COR-L47 (cell line): ENCODE measurements around the gene ZNF518A.
A peak's percentile ranks its signal among the peaks of the same experiment; 100 is the strongest.

Experiments used
- DNase-seq: peaks from one replicate; lab custom pipeline; 2025; lab: John Stamatoyannopoulos, UW

Gene ZNF518A, protein sequence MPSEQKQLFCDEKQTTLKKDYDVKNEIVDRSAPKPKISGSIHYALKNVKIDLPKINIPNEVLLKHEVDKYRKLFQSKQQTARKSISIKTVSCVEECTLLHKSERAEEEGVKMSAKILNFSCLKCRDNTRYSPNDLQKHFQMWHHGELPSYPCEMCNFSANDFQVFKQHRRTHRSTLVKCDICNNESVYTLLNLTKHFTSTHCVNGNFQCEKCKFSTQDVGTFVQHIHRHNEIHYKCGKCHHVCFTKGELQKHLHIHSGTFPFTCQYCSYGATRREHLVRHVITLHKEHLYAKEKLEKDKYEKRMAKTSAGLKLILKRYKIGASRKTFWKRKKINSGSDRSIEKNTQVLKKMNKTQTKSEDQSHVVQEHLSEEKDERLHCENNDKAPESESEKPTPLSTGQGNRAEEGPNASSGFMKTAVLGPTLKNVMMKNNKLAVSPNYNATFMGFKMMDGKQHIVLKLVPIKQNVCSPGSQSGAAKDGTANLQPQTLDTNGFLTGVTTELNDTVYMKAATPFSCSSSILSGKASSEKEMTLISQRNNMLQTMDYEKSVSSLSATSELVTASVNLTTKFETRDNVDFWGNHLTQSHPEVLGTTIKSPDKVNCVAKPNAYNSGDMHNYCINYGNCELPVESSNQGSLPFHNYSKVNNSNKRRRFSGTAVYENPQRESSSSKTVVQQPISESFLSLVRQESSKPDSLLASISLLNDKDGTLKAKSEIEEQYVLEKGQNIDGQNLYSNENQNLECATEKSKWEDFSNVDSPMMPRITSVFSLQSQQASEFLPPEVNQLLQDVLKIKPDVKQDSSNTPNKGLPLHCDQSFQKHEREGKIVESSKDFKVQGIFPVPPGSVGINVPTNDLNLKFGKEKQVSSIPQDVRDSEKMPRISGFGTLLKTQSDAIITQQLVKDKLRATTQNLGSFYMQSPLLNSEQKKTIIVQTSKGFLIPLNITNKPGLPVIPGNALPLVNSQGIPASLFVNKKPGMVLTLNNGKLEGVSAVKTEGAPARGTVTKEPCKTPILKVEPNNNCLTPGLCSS (N-terminal part only)

DNA sequence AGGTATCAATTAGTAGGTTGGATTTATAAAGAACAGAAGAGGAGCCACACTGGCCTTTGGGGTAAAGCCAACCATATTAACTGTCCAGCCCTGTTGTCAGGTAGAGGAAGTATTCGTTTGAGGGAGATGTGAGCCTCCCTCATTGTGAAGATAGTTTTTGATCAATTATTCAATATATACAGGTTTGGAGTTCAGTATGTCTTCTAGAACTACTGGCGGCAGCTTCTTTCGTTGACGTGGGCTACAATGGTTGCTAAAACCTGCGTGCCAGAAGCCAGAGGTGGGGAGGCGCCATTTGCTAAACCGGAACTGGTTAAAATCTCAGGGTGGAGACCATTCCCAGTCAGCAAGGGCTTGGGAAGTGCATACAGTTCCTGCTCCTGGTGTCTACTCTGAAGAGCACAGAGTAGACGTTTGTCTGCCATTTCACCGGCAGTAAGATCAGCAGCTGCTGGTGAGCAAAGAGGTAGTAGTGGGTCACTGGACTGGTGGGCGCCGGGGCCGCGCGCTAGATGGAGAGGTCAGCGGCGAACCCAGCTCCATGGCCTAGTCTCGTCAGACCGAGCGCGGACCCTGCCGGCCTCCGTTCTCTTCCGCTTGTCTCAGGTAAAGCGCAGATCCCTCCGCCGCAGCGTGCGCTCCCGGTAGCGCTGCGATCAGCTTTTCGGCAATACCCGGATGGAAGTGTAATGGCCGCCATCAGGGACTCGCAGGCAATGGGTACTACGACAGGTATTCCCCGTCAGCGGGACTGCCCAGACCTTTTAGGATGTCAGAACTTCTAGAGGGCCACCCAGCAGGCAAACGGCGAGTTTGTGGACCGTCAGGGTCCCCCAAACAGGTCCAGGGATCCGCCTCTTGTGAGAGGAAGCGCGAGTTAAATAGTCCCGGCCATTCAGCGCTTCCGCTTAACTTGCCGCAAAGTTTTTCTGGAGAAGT is at the start of gene ZNF518A:
ZNF518A (plus strand) TSS at position 911 of the 939 bp plus-strand sequence. CDS start 26,026 bp downstream, outside the sequence.
- peak; percentile 87 for DNase-seq

DNA sequence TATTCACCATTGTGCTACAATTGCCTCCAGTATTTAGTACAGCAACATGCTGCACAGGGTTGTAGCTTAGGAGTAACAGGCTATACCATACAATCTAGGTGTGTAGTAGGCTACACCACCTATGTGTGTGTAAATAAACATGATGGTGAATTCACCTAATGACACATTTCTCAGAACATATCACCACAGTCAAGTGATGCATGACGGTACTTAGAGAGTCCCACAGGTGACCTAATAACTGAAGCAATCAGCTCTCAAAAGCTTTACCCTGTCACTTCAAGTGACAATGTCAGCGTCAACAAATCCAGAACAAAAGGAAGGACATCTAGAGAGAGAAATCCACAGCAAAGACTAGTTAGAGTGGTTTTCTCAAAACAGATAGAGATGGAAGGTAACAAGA is 47.9 kb upstream of the ZNF518A start:
- no peak for DNase-seq

DNA sequence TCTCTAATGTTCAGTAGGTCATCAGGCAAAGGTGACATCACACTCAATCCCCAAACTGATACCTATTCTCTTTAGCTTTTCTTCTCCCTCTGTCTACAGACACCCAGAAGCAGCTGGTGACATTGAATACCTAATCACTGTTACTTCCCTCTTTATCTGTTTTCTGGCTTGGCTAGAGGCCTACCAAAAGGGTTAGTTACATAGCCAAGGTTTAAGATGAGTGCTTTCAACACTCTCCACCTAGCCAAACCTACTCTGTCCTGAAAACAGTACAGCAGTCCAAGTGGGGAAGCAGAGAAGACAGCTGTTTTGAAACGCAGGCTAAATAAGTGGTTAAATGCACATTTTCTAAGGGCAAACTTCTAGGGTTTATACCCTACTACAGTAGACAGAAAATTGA is 47.3 kb upstream of the ZNF518A start:
- DNase-seq: no peak

DNA sequence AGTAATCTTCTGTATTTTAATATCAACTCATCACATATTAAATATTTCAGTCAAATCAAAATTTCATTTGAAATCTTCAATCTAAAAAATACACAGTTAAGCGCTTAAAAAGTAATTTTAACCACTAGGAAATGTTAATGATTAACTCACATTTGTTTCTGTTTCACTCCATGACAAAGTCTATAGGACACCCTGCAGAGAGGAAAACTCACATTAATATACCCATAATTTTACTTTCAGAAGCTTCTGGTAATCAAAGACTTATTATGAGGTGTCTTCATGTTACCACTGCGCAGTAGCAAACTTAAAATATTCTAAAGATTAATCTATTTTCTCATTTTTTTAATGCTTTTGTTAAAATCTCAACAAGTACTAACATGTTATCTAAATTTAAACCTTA is 41.0 kb upstream of the ZNF518A start:
- no peak for DNase-seq

DNA sequence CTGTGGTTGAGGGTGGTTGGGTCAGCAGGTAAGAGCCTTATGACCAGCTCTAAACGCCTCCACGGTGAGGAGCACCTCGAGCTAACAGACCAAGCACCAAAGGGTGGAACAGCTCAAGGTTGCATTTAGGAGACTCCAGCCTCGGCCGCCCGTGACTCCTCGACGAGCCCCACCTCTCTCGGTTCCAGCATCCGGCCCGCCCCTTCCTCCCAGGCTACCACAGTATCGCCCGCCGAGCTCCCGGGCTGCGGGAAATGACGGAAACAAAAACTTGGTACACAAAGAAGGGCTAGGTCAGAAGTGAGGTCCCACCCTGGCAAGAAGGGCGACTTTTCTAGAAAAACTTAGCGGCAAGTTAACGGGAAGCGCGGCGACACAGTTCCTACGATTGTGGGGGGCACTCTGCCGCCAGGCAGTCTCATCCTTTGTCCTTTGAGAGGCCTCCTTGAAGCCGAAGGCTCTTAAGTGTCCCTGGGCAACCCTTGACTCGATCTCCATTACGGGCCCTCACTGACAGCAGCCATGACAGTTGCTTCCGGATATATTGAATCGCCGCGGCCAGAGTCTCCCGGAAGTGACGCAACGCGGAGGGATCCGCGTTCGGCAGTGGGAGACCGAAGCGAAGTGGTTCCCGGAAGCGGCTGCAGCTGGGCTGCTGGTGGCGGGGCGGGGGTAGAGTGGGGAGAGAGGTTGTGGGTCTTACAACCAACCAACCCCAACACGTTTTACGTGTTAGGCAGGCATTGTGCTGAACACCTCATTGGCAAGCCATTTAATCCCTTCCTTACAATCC is 40.2 kb upstream of the ZNF518A start:
- DNase-seq: peak; percentile 83

DNA sequence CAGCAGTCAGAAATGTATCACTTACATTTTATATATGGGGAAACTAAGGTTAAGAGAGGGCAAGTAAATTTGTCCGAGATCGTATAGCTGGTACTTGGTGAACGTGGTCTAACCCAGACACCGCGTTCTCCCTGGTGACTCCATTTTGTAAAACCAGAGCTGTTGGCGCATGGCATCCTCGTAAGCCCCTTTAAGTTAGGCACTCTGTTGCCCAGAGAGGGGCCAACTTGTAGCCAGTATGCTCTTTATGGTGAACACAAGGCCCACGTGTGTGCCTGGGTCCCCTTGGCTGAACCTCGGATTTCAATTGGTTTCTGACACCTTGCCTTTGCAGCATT is 39.7 kb upstream of the ZNF518A start:
- no peak for DNase-seq

DNA sequence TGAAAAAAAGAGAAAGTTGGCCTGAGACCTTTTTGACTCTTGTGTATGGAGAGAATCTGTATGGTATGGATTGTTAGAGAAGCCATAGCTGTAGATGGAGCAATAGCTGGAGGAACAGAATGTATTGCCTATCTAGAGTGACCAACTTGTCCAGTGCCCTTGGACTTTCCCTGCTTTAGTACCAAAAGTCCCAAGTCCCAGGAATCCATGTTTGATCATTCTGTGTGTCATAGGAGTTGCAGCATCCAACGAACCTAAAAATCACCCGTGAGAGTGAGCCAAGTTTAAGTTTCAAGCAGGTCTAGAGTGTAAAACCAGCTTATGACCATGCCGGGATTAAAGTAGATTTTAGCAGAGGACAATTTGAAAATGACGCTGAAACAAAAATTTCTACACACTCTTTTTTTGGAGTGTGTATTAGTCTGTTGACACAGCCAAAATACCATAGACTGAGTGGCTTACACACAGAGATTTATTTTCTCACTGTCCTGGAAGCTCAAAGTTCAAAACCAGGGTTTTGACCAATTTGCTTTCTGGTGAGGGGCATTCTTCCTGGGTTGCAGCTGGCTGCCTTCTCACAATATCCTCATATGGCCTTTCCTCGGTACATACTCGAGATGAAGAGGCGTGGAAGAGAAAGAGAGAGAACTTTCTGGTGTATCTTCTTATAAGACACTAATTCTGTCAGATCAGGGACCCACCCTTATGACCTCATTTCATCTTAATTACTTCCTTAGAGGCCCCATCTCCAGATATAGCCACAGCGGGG is 36.9 kb upstream of the ZNF518A start:
- no peak for DNase-seq

DNA sequence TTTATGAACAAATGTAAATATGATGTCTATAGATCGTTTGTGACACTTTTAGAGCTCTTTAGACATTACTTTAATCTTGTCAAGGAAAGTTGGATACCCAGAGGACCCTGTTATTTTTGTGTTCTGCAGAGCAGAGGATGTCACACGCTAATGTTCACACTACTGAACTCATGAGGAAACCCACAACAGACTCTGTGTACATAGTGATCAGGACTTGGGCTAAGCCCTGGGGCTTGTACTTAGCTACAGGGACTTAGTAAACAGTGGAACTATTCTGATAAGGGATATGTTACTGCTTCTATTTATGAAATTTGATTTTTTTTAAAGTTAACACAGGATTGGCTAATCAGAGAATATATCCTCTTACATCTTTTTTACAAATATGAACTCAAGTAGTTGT is 36.1 kb upstream of the ZNF518A start:
- DNase-seq: no peak

DNA sequence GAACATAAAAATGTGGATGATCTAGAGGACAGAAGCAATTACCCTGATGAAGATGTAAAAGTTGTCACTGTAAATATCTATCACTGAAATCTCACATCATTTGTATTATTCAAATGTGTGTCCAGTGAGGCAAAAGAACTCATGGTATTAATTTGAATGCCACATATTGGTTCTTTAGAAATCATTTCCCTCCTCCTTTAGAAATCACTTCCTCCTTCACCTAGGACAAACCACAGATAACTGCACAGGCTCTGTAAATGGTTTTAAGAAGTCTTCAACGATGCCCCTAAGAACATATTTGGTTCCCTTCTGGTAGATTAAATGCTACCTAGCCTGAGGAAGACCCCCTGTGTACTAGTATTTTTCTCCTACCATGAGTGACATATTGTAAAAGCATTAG is 33.1 kb upstream of the ZNF518A start:
- DNase-seq: no peak

DNA sequence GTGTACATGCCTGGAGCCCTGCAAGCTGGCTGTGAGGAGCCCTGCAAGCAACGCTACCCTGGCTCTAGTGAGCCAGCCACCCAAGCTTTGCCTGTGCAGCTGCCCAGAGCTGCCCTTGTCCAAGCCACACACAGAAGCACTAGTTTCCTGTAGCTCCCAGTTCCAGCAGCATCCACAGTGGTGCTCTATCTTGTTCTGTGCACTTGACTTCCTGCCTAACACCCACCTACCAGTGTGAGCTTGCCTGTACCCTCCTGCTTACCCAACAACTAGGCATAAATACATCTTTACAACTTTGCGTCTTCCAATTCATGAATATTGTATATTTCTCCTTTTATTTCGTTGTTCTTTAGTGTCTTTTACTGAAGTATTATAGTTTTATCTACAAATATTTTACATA is 32.2 kb upstream of the ZNF518A start:
- DNase-seq: no peak

DNA sequence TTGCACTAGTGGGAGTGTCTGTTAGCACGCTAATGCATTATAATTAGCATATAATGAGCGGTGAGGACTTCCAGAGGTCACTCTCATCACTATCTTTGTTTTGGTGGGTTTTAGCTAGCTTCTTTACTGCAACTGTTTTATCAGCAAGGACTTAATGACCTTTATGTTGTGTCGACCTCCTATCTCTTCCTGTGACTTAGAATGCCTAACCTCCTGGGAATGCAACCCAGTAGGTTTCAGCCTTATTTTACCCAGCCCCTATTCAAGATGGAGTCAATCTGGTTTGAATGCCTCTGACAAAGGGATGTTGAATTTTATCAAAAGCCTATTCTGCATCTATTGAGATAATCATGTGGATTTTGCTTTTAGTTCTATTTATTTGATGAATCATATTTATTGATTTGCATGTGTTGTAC is 22.5 kb upstream of the ZNF518A start:
- no peak for DNase-seq

DNA sequence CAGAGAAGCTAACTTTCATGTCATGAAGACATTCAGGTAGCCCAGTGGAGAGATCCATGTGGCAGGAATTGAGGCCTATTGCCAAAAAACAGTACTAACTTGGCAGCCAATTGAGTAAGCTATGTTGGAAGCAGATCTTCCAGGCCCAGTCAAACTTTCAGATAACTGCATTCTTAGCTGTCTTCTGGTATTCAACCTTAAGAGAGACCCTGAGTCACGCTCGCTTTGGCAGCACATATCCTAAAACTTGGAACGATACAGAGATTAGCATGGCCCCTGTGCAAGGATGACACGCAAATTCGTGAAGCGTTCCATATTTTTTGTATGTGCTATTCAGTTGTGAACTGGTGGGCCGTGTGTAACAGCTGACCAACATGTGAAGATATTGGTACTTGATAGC is 17.6 kb upstream of the ZNF518A start:
- DNase-seq: no peak

DNA sequence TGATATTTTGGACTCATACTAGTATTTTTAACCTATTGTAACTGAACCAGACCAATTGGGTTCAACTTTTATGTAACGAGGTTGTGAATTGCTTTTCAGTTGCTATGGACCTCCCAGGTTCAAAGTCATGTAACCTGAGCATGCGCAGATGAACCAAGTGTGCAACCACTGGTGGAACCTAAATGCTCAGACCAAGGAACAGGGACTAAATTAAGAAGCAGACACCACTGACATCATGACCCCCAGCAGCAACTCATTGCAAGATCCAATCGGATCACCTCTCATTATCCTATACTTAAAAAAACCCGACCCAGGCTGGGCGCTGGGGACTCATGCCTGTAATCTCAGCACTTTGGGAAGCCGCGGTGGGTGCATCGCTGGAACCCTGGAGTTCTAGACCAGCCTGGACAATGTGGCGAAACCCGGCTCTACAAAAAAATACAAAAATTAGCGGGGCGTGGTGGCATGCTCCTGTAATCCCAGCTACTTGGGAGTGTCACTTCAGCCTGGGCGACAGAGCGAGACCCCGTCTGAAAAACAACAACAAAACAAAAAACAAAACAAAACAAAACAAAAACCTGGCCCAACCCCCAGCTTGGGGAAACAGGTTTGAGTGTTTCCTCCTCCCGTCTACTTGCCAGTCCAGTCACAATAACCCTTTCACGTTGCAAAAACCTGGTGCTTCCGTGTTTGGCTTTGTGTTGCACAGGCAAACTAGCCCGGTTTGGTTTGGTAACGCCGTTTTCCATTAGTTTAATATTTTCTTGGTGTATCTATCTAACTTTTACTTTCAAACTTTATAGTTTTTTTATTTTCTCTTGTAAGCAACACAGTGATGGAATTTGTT is 11.3 kb upstream of the ZNF518A start:
- no peak for DNase-seq

DNA sequence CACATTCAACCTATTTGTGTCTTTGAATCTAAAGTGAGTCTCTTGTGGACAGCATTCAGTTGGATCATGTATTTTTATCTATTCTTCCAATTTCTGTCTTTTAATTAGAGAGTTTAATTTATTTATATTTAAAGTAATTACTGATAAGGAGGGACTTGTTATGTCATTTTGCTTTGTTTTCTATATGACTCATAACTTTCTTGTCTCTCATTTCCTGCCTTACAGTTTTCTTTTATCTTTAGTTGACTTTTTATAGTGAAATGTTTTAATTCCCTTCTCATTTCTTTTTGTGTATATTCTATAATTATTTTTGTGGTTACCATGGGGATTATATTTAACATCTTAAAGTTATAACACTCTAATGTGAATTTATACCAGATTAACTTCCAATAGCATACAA is 7.3 kb upstream of the ZNF518A start:
- DNase-seq: no peak

DNA sequence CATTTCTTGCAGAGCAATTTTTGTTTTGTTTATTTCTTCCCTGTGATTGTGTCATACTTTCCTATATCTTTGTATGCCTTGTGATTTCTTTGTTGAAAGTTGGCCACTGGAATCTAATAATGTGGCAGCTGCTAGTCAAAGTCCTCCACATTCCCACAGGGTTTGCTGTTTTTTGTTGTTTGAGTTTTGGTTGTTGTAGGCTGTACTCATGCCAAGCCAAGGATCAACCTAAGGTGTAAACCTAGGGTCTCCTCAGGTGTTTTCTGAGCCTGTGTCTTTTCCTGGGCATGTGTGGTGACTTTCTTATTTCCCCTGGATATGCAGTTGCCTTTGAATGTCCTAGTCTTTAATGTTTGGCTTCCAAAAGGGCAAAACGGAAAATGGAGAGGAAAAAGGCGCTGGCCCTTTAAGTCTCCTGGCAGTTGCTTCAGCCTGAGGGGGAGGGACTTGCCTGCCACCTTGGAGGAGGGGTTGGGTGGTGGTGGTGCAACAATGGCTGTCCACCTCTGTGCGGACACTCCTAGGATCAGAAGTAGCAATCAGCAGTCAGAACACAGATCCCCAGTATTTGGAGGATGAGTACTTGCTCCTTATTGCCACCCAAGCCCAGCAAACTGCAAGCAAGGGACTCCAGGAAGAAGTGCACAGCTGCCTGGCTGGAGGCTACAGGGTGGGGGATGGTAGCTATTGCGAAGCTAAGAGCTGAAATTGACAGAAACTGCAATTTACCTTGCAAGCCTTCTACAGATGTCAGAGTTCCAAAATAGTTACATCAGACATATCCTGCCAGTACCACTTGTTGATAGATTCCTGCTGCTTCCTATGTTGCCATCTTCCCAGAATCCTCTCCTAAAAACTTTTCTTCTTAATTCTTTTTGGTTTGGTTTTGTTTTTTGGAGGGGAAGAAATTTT is 5.6 kb upstream of the ZNF518A start:
- DNase-seq: peak; percentile 1

DNA sequence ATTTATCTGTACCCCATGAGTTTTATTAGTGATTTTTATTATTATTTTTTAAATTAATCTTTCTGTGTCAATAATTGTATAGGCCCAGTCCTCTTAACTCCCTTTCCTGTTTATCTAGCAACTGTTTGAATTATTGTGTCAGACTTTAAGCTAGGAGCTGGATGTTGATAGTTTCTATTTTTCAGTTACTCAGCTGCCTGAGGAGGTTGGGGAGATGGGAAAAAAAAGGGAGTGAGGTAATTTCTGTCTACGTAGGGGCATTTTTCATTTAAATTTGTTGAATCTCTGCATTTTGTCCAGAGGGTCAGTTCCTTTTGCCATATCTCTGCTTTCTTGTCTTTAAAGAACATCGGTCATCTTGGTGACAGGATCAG is 5.0 kb upstream of the ZNF518A start:
- no peak for DNase-seq

DNA sequence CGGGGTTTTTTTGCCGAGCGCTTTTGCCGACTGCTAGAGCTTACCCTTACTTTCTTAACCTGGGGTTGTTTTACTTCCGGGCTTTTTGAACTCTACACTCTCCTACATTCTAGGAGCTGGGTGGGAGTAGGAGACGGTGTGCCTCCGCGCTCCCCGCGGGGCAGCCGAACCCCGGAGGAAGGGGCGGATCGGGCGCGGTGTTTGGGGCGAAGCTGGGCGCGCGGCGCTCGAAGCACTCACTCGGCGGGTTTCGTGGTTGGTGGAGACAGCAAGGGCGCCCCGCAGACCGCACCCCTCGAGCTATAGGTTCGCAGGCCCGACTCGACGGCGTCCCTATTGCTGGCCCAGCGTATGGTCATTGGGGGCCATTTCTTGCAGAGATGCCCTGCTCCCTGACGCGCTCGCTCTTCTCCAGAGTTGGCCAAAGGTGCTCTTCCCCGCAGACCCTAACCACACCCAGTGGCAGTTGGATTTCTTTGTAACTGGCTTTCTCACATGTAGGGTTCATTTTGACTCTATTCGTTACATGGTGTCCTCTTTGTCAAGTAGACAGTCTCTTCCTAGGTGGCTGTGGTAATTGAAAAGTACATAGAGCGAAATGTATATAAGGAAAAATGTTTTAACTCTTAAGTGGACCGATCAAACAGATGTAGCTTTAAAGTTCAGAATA is 364 bp downstream of the ZNF518A start:
- peak; percentile 68 for DNase-seq

DNA sequence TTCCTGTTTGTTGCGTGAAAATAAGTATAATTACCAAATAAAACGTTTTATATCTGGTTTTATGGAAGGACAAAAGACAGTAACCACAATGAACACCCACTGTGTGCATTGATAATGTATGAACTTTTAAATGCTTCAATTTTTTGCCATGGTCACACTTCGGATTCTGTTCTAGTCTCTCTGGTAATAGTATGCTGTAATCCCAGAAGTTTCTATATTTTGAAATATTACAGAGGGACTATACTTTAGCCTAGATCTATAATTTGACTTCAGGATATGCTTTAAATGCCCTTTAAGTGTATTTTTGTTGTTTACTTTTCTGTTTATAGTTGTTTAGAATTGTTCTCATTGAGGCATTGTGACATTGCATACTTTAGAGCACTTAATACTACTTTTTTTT is 1.5 kb downstream of the ZNF518A start:
- no peak for DNase-seq
